SK-MEL-5 (cell line): ENCODE results near the gene THSD7A. TPM values are rescaled to one million over a fixed set of nuclear protein-coding genes. Genes with fewer than 3 reads are reported as not detected.
A peak's percentile ranks its signal among the peaks of the same experiment; 100 is the strongest.

Source experiments
- DNase-seq: peaks from one replicate; pipeline ENCODE4 v3.0.0-alpha.2; 2016; ENCODE audit warnings: low read depth, low spot score
- in situ Hi-C: cut with HindIII; loops from 2 replicates; pipeline ENCODE4 v1.10.0; 2016; ENCODE audit warnings: low sequenced_read_pairs, high pct_unique_total_duplicates, low pct_unique_long_range_greater_than_20kb
- total RNA-seq: library from RNA; depleted of rRNA; stranded (reverse); fragments of >200 nt; shearing (Covaris generic); gene quantifications from 2 replicates; pipeline ENCODE4 v1.2.3, GENCODE V29; 2014

THSD7A gene
- total RNA-seq, 1 experiment from 2014 or later, result 0.45 TPM

DNA sequence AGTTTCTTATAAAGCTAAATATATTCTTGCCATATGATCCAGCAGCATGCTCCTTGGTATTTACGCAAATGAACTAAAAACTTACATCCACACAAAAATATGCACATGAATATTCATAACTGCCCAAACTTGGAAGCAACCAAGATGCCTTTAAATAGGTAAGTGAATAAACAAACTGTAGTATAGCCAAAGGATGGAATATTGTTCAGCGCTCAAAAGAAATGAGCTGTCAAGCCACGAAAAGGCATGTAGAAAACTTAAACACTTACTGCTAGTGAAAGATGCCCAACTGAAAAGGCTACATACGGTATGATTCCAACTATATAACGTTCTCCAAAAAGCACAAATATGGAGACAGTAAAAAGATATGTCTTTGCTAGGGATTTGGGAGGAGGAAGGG, 12.7 kb downstream of the THSD7A start:
- in situ Hi-C loops, result no loop called here
- no peak for DNase-seq

DNA sequence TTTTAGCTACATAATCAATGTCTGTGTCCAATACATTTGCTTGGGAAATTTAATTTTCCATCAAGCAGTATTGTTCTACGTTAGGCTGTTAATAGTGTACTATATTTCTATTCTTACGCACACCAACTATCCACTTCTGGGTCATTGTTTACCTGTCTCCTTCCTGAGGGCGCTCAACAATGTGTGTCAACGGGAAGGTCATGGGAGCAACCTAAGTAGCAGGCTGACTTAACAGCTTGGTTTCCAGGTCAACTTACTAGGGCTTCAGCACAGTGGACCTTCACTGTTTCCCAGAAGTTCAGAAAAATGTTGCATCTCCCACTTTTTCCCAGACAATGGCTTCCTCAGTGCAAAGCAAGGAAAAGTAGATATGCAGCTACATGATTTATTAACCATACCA, 13.7 kb downstream of the THSD7A start:
- DNase-seq, result no peak
- in situ Hi-C loops, result no loop called here

DNA sequence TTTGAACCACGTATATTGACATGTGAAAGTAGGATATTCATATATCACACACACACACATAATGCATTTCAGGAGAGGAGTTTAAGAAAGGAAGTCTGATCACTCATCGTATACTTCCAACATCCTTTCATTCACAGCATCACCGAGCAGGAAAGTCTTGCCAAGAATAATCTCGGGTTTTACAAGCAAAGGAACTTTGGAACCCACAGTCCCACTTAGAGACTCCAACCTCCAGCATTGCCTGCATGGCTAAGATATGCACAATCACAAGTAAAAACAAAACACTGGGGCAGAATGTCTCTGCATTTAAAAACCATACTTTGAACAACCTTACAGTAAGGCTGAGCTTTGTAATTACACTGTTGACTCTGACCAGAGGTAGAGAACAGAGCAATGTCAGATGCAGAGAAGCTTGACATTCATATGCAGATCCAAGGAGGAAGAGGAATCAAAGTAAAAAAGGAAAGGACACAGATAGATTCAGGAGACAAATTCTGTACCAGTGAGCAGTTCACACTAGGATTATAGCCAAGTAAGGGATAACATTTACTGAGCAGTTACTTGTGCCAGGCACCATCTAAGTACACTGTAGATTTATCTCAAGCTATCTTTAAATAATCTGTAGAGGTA, 14.8 kb downstream of the THSD7A start:
- in situ Hi-C loops, result no loop called here
- DNase-seq, result no peak

DNA sequence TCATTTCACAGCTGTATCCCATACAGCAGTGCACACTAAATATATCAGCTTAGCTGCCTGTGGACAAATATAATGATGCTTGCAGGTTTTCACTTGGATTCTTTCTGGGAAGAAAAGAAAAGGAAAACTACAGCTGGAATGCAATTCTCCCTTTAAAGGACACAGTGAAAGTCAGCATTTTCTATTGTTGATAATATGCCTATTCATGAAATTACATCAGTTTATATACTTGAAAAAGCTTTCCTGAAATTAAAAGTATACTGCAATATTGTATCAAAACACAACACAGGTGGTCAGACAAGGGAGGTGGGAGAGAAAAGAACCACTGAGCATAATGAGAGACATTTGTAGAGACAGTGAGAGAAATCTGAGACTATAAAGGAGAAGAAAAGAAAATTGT, 20.3 kb downstream of the THSD7A start:
- in situ Hi-C loops, result no loop called here
- no peak for DNase-seq

DNA sequence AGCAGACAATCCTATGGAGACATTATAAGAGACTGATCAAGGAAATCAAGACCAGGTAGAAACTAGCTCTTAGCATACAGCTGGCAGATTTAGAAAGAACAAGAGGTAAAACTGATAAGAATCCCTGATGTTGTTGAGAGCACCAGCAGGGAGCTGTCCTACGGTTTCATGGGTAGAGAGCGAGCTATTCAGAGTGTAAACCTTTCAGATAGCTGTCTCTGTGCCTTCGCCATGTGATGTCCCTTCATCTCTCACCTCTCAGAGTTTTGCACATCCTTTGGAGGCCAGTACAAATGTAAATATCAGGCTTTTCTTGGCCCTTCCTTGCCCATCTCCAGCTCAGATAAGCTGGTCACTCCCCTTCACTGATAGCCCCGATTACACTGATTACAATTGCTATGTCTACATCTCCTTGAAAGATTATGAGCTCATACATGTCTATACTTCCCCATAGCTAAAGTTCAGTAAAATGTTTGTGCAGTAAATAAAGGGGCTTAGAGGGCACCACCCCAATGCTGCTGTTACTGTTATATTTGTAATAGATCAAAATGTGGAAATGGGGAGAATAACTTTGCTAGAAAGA, 21.9 kb downstream of the THSD7A start:
- in situ Hi-C loops, result no loop called here
- no peak for DNase-seq

DNA sequence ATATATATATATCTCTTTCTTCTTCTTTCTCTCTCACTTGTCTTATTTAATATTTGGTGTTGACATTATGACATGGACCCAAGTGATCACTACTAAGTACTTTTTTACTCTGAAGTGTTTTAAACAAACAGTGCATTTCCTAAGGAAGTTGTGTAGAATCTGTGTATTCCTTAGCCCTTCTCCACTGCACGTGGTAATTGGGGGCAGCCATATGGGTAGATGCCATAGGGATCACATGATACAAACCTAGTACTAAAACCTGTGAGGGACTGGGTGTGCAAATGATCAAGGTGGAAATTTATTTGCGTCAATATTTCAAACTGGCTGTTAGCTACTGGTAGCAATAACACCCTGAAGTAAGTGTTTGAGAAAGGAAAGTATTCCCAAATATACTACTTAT, 25.0 kb downstream of the THSD7A start:
- in situ Hi-C loops, result no loop called here
- DNase-seq, result no peak

DNA sequence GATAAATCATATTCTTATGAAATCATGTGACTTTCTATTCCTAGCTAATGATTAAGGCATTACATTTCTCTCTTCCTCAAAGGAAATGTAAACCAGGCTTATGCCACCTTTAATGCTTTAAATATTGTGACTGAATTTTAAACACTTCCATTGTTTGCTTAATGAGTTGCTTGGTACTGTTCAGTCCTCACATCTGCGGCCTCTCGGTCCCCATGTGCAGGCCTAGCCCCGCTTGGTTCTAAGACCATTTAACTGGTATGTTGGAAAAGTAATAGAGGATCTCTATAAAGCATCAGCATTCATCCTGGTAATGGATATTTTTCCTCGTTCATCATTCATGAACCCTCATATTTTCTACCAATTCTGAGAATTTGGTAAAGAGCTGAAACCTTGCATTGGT, 27.4 kb downstream of the THSD7A start:
- in situ Hi-C loops, result no loop called here
- no peak for DNase-seq

DNA sequence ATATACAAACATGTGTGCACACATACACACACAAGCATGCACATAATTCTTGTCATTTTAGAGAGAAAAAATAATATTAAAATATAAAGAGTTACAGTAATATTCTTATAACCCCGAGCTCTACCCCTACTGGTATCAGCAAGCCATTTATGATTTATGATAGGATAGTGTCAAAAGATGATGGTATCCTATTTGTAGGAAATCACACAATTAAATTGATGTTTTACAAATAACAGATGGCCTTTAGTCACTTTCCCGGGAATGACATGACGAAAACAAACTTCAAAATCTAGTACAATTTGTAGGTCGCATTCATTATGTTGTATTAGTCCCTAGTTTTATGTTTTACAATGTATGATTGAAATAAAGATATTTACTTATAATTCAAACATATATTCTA, 36.8 kb downstream of the THSD7A start:
- in situ Hi-C loops, result no loop called here

DNA sequence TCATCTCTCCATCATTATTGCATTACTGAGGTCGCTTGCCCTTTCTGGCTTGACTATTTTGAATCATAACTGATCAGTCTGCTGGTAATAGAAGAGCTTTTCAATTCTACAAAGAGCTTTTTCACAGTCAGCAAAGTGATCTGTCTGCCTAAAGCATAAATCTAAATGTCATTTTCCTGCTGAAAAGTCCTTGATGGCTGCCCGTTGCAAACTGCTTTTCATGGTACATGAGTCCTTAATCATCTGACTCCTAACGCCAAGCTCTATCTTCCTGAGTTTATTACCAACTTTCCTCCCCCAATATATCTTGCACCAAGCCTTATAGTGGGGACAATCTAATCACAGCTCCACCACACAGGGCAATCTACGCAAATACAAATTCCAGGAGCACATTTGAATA, 39.8 kb downstream of the THSD7A start:
- peak; percentile 61 for DNase-seq
- in situ Hi-C loops, result no loop called here

More for the DNA sequence above, 36.8 kb downstream of the THSD7A start:
- no peak for DNase-seq

DNA sequence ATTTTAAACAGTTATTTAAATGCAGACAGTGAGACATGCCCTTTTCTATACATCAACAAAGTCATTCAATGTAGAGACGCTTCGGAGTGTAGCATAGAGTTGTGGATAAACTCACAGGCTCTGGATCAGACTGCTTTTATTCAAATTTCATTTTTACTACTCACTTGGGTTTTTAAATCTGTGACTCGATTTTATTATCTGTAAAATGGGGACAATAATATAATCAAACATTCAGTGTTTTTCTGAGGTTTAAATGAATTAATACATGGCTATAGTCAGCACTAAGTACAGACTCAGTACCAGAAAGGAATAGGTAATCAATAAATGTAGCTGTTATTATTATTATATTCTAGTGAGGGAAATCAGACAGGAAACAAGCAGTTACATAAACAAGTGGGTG, 43.4 kb downstream of the THSD7A start:
- in situ Hi-C loops, result no loop called here
- no peak for DNase-seq

DNA sequence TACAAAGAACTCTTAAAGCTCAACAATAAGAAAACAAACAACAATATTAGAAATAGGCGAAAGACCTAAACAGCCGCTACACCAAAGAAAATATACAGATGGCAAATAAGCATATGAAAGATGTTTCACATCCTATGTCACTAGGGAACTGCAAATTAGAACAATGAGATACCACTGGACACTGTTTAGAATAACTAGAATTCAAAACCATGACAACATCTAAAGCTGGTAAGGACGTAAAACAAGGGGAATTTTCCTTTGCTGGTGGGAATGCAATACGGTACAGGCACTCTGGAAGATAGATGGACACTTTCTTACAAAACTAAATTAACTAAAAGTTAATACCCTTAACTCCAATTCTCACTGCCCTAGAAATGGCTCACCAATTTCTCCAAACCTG, 44.5 kb downstream of the THSD7A start:
- in situ Hi-C loops, result no loop called here
- no peak for DNase-seq

DNA sequence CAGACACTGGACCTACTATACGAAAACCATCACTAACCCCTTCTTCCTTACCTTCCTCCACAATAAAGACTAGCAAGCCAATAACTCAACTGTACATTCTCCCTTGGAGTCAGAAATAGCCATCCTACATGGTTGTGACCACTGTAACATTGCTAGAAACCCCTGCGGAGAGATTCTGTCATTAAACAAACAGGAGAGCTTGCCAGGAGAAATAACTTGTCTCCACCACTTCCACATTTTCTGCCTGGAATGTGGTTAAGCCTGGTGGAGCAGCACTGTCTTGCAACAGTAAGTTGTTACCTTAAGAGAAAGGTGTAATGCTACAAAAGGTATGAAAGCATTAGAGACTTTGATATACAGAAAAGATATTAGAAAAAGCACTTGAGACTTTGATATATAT, 45.8 kb downstream of the THSD7A start:
- in situ Hi-C loops, result no loop called here
- DNase-seq, result no peak

DNA sequence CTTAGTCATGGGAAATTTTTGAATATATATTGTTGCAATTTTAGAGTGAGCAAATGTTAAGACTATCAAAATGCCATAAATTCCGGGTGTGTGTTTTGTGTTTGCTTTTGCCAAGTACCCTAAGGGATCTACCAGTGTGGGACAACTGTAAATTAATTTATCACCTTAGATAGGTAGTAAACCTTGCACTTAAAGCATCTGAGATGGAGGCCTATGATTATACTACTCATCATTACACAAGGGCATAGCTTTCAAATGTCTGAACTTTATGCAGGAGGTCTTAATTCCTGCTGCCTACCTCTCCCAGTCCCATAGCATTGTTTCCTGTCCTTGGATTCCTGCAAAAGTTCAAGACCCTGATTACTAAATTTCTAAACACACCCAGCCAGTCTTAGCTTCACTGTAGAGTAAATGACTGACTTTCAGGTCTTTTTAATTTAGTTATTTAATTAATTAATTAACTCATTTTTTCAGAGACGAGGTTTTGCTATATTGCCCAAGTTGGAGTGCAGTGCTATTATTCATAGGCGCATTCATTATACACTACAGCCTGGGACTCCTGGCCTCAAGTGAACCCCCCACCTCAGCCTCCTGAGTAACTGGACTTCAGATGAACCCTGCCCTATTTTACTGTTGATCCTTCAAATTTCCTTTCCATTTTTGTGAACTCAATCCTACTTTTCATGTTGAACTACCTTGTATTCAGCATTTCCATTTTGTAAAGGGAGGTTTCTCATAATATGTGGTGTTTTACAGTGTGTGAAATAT, 47.0 kb downstream of the THSD7A start:
- DNase-seq, result no peak
- in situ Hi-C loops, result no loop called here

DNA sequence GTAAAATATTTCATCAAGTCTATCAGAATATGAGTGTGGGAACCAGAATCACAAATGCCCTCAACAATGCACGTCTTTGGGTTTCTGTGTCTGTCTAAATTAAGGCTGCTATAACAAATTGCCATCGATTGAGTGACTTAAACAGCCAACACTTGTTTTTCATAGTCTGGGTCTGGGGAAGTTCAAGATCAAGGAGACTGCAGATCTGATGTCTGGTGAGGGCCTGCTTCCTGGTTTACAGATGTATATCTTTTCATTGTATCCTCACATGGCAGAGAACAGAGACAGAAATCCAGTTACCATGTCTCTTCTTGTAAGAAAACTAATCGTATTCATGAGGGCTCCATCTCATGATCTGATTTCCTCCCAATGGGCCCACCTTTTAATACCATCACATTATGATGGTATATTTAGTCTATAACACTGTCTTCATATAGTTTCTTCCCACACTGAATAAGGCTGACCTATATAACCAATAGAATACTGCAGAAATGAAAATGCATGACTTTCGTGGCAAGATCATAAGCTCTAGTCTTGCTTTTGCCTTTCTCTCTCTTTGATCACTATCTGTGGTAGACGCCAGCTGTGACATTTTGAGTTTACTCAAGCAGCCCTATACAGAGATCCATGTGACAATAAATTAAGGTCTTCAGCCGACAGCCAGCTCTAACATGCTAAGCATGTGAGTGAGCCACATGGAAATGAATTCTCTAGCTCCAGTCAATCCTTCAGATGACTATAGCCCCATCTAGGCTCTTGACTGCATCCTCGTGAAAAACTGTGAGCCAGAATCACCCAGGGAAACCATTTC, 51.9 kb downstream of the THSD7A start:
- DNase-seq, result peak; percentile 26
- in situ Hi-C loops, result no loop called here

DNA sequence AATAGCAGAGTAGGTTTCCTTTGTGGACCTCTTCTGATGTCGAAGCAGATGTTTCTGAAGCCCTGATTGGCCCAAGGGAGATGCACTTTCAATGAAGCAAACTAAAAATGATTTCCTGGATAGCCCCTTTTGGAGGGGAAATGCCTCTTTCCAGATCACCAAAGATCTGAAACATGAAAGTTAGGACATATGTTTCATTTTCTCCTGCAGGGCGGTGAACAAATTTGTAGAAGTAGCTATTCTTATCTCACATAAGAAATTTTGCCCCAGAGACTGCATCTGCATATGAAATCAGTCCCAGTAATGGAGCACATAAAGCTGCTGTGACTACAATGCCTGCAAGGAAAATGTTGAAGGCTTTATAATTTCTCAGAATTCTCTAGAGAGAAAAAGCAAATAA, 56.0 kb downstream of the THSD7A start:
- no peak for DNase-seq
- in situ Hi-C loops, result no loop called here

DNA sequence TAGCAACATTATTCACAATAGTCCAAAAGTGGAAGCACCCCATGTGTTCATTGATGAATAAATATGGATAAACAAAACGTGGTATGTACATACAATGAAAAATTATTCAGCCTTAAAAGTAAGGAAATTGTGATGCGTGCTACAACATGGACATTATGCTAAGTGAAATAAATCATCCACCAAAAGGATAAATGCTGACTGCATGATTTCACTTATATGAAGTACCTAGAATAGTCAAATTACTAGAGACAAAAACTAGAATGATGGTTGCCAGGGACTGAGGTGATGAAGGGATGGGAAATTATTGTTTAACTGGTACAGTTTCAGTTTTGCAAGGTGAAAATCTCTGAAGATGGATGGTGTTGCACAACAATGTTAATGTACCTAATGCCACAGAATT, 56.6 kb downstream of the THSD7A start:
- in situ Hi-C loops, result no loop called here
- DNase-seq, result no peak

DNA sequence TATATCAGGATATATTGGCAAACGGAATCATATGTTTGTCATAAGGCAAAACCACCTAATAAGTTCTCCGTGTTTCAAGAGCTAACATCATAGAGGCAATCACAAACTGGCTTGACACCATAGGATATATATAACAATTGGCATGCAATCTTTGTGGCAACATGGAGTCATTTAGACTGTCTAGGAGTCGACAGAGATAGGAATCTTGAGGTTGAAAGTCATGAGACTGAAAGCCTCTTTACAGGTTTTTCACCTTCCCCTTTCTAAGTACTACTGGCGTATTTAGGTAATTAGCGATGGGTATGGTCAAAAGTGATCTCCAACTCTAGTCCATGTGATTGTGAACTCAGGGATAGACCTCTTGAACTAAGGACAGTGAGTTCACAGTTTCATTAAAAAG, 63.7 kb downstream of the THSD7A start:
- in situ Hi-C loops, result no loop called here
- no peak for DNase-seq

DNA sequence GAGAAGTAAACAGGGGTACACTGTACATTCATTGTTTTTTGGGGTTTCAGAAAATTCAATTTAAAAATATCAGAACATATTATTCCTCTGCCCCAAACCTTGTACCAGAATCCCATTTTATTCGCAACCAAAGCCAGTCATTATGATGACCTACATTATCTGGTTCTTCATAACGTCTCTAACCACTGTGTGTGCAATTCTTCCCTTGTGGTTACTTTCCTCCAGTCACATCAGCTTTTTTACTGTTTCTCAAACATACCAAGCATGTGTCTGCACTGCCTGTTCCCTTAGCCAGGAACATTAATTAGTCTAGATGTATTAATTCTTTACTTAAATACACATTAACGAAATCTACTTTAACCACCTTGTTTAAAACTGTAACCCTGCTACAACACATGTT, 64.8 kb downstream of the THSD7A start:
- no peak for DNase-seq
- in situ Hi-C loops, result no loop called here
